Fibroblast of lung (primary cell): ENCODE measurements around the gene CCDC192.

Experiments used
- EZH2 ChIP-seq: IDR thresholded peaks from 2 replicates; pipeline ENCODE4 v1.5.1; 2012; ENCODE audit warnings: low read length, control low read depth, mild to moderate bottlenecking; ENCODE audit errors: missing control alignments
- TF ChIP-seq, protein P1 (sequence below), 2 donors: IDR thresholded peaks in 1 of 2; conservative IDR thresholded peaks in 1 of 2; 1 replicate in 1 of 2; 2 replicates in 1 of 2; pipeline ENCODE4 v1.5.1; 2011 to 2012; ENCODE audit warnings: low read length in 2 of 2, control low read depth in 1 of 2, inconsistent platforms in 1 of 2, low read depth in 1 of 2, mild to moderate bottlenecking in 1 of 2

DNA sequence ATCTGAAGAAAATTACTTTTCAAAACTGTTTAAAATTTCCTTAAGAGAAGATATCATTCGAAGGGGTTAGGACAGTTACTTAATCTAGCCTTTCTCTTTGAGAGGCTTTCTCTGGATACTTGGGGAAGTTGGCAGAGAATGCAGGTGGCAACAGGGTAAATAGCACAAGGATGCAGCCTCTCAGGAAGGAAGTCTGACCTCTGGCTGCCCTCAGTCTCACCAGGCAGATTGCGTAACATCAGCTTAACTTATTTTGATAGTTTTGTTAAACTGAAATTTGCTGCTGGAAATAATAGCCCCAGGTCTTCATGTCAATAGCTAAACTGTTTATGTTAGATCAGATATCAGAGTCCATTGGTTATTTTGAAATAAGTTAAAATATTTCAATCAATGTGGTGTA is 20.4 kb downstream of the CCDC192 start:
- TF ChIP-seq, protein P1, sequence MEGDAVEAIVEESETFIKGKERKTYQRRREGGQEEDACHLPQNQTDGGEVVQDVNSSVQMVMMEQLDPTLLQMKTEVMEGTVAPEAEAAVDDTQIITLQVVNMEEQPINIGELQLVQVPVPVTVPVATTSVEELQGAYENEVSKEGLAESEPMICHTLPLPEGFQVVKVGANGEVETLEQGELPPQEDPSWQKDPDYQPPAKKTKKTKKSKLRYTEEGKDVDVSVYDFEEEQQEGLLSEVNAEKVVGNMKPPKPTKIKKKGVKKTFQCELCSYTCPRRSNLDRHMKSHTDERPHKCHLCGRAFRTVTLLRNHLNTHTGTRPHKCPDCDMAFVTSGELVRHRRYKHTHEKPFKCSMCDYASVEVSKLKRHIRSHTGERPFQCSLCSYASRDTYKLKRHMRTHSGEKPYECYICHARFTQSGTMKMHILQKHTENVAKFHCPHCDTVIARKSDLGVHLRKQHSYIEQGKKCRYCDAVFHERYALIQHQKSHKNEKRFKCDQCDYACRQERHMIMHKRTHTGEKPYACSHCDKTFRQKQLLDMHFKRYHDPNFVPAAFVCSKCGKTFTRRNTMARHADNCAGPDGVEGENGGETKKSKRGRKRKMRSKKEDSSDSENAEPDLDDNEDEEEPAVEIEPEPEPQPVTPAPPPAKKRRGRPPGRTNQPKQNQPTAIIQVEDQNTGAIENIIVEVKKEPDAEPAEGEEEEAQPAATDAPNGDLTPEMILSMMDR (conservative IDR thresholded peaks at IDR 0.05 in 1 of 2, IDR thresholded peaks at IDR 0.05 in 1 of 2; ENCODE audit: low read depth in 1 of 2, low read length in 2 of 2), result no peak
- no peak for TF ChIP-seq EZH2
